ENCODE results near the gene RIPOR3.

GRCh38 chr20:50557549-50558134 lies 133.7 kb downstream of the RIPOR3 start:
- no peak for TF ChIP-seq CTCF (IDR thresholded peaks at IDR 0.05; ENCODE audit: low read depth, low read length)
- no peak for TF ChIP-seq EZH2phosphoT487 (IDR thresholded peaks at IDR 0.05; ENCODE audit: low read depth)

All from OCI-LY3 (cell line).